ENCODE results near the gene PNPLA7. TPM values are rescaled to one million over a fixed set of nuclear protein-coding genes. Genes with fewer than 3 reads are reported as not detected.
A peak's percentile ranks its signal among the peaks of the same experiment; 100 is the strongest.

PNPLA7 gene
- total RNA-seq, 1 experiment from 2014 or later, result 0.77 TPM

- Histone ChIP-seq H3K4me1 (ENCODE audit: insufficient read depth, low read length) (peaks cover 4% of the 10 kb centered on the region; the same call in 1 of the 2 replicates), H3K9ac (ENCODE audit: low read length) (no peak overlapping the region), H3K27ac (ENCODE audit: low read length) (no peak overlapping the region), H4K20me1 (ENCODE audit: low read length) (no peaks in the 10 kb centered on the region), H3K4me3 (ENCODE audit: low read length) (peak overlapping the region; percentile 82), H3K27me3 (ENCODE audit: low read length) (no peaks in the 10 kb centered on the region), H3K36me3 (ENCODE audit: low read depth, low read length) (no peaks in the 10 kb centered on the region), H3K9me3 (ENCODE audit: low read length) (no peaks in the 10 kb centered on the region), H3K9me2 (replicated peaks; ENCODE audit: low read length) (no peaks in the 10 kb centered on the region), H3F3A (ENCODE audit: low read length, unreplicated experiment) (no peaks in the 10 kb centered on the region), H2AFZ (ENCODE audit: low read length) (no peak overlapping the region), H3K79me2 (ENCODE audit: low read length) (peaks cover 13% of the 10 kb centered on the region; the same call in 1 of the 2 replicates), H3K4me2 (ENCODE audit: low read length) (peak overlapping the region; percentile 92)
- ATAC-seq (no peak), DNase-seq (no peak)
- TF ChIP-seq EZH2 (IDR thresholded peaks at IDR 0.05; ENCODE audit: low read length, unreplicated experiment), result no peak
- ChIA-PET POLR2A (ENCODE audit: unreplicated experiment) (no interaction called here), CTCF (no interaction called here)
- TSS peak; percentile 39 for BruUV-seq (replicated peaks)
- intact Hi-C loops (cut with micrococcal nuclease), result loop anchor here (2.0 kb wide), 1 partner anchor 25 kb away; no protein-coding TSS in a partner anchor
Observed at GRCh38 chr9:137457406-137458193, 92.6 kb downstream of the PNPLA7 start.

GRCh38 chr9:137456864-137457405 is 93.3 kb downstream of the PNPLA7 start:
- H3K4me3 ChIP-seq (ENCODE audit: low read length), result no peak overlapping the region
- H3K27ac ChIP-seq (ENCODE audit: low read length), result no peak overlapping the region
- H4K20me1 ChIP-seq (ENCODE audit: low read length), result no peaks in the 10 kb centered on the region
- no peak overlapping the region for H3K9ac ChIP-seq (ENCODE audit: low read length)
- no peak for DNase-seq
- no peaks in the 10 kb centered on the region for H3K36me3 ChIP-seq (ENCODE audit: low read depth, low read length)
- no peak for ATAC-seq
- POLR2A ChIA-PET (ENCODE audit: unreplicated experiment), result no interaction called here
- peaks cover 13% of the 10 kb centered on the region; the same call in 1 of the 2 replicates for H3K79me2 ChIP-seq (ENCODE audit: low read length)
- peaks cover 4% of the 10 kb centered on the region; the same call in 1 of the 2 replicates for H3K4me1 ChIP-seq (ENCODE audit: insufficient read depth, low read length)
- CTCF ChIA-PET, result no interaction called here
- H3K4me2 ChIP-seq (ENCODE audit: low read length), result no peak overlapping the region
- intact Hi-C loops (cut with micrococcal nuclease), result no loop called here
- H3F3A ChIP-seq (ENCODE audit: low read length, unreplicated experiment), result no peaks in the 10 kb centered on the region
- H2AFZ ChIP-seq (ENCODE audit: low read length), result no peak overlapping the region
- no peaks in the 10 kb centered on the region for H3K27me3 ChIP-seq (ENCODE audit: low read length)
- H3K9me2 ChIP-seq (replicated peaks; ENCODE audit: low read length), result no peaks in the 10 kb centered on the region
- TF ChIP-seq EZH2phosphoT487 (IDR thresholded peaks at IDR 0.05; ENCODE audit: borderline replicate concordance, low read length) (no peak), EZH2 (IDR thresholded peaks at IDR 0.05; ENCODE audit: low read length, unreplicated experiment) (no peak), CTCF (conservative IDR thresholded peaks at IDR 0.05; ENCODE audit: low read depth, low read length) (no peak)
- no TSS peak for BruUV-seq (replicated peaks)
- no peaks in the 10 kb centered on the region for H3K9me3 ChIP-seq (ENCODE audit: low read length)

GRCh38 chr9:137456061-137456863 is 93.9 kb downstream of the PNPLA7 start:
- no peaks in the 10 kb centered on the region for H3K9me2 ChIP-seq (replicated peaks; ENCODE audit: low read length)
- no peaks in the 10 kb centered on the region for H3K36me3 ChIP-seq (ENCODE audit: low read depth, low read length)
- H3K79me2 ChIP-seq (ENCODE audit: low read length), result peaks cover 13% of the 10 kb centered on the region; the same call in 1 of the 2 replicates
- no peak for TF ChIP-seq EZH2phosphoT487 (IDR thresholded peaks at IDR 0.05; ENCODE audit: borderline replicate concordance, low read length)
- TF ChIP-seq CTCF (conservative IDR thresholded peaks at IDR 0.05; ENCODE audit: low read depth, low read length), result no peak
- no peak for TF ChIP-seq EZH2 (IDR thresholded peaks at IDR 0.05; ENCODE audit: low read length, unreplicated experiment)
- H3K4me2 ChIP-seq (ENCODE audit: low read length), result no peak overlapping the region
- H3K4me1 ChIP-seq (ENCODE audit: insufficient read depth, low read length), result peaks cover 4% of the 10 kb centered on the region; the same call in 1 of the 2 replicates
- H3K9me3 ChIP-seq (ENCODE audit: low read length), result no peaks in the 10 kb centered on the region
- H3K9ac ChIP-seq (ENCODE audit: low read length), result no peak overlapping the region
- no peaks in the 10 kb centered on the region for H4K20me1 ChIP-seq (ENCODE audit: low read length)
- intact Hi-C loops (cut with micrococcal nuclease), result no loop called here
- DNase-seq (no peak), ATAC-seq (no peak)
- H2AFZ ChIP-seq (ENCODE audit: low read length), result no peak overlapping the region
- H3K4me3 ChIP-seq (ENCODE audit: low read length), result no peak overlapping the region
- no peak overlapping the region for H3K27ac ChIP-seq (ENCODE audit: low read length)
- ChIA-PET POLR2A (ENCODE audit: unreplicated experiment) (no interaction called here), CTCF (no interaction called here)
- BruUV-seq (replicated peaks), result no TSS peak
- no peaks in the 10 kb centered on the region for H3F3A ChIP-seq (ENCODE audit: low read length, unreplicated experiment)
- no peaks in the 10 kb centered on the region for H3K27me3 ChIP-seq (ENCODE audit: low read length)
